Natural killer cell (primary cell): ENCODE measurements around the gene BEX1. TPM values are rescaled to one million over a fixed set of nuclear protein-coding genes. Genes with fewer than 3 reads are reported as not detected.

Experiments
- ATAC-seq, 3 donors: fragments of 150-1000 bp in 2 of 3; fragments of 200-7000 bp in 1 of 3; cut with Tn5 transposase; 1 replicate in 1 of 3; 2 replicates in 2 of 3; pipeline ENCODE4 v1.10.0; 2021; ENCODE audit warnings: mild to moderate bottlenecking in 2 of 3, moderate library complexity in 2 of 3
- DNase-seq, 2 donors: peaks; one replicate each; pipeline versions ENCODE4 v3.0.0 to v3.0.0-alpha.2; 2013 to 2021; ENCODE audit warnings: mixed read lengths in 1 of 2
- H3K27ac ChIP-seq: one replicate; pipeline ENCODE4 v1.5.1; 2013; ENCODE audit warnings: mild to moderate bottlenecking, low read length
- H3K27me3 ChIP-seq: one replicate; pipeline ENCODE4 v1.6.1; 2013; ENCODE audit warnings: low read length; ENCODE audit not compliant: control insufficient read depth, insufficient read depth
- H3K36me3 ChIP-seq: one replicate; pipeline ENCODE4 v1.6.1; 2013; ENCODE audit warnings: low read length; ENCODE audit not compliant: control insufficient read depth, insufficient read depth
- H3K4me1 ChIP-seq: one replicate; pipeline ENCODE4 v1.6.1; 2013; ENCODE audit warnings: low read length; ENCODE audit not compliant: control insufficient read depth, insufficient read depth
- H3K4me3 ChIP-seq: one replicate; pipeline ENCODE4 v1.5.1; 2013; ENCODE audit warnings: low read length
- H3K9me3 ChIP-seq: one replicate; pipeline ENCODE4 v1.6.1; 2013; ENCODE audit warnings: low read length; ENCODE audit not compliant: control insufficient read depth, insufficient read depth
- H3K27ac Mint-ChIP-seq, 2 donors: one replicate each; pipeline ENCODE4 v1.8.0; 2022; ENCODE audit warnings: mild to moderate bottlenecking in 2 of 2, mixed read lengths in 2 of 2, moderate library complexity in 1 of 2
- H3K27me3 Mint-ChIP-seq, 2 donors: one replicate each; pipeline ENCODE4 v1.8.0; 2022; ENCODE audit warnings: low read depth in 2 of 2, mixed read lengths in 2 of 2
- H3K36me3 Mint-ChIP-seq: one replicate; pipeline ENCODE4 v1.8.0; 2022; ENCODE audit warnings: mixed read lengths
- H3K4me1 Mint-ChIP-seq, 2 donors: one replicate each; pipeline ENCODE4 v1.8.0; 2022; ENCODE audit warnings: mixed read lengths in 2 of 2
- H3K4me3 Mint-ChIP-seq: one replicate; pipeline ENCODE4 v1.8.0; 2022; ENCODE audit warnings: mild to moderate bottlenecking, moderate library complexity, mixed read lengths
- H3K9me3 Mint-ChIP-seq, 2 donors: one replicate each; pipeline ENCODE4 v1.8.0; 2022; ENCODE audit warnings: mixed read lengths in 2 of 2
- WGBS: methylation state at CpG from one replicate; pipeline ENCODE4 v1.1.7; 2013; ENCODE audit warnings: missing lambda C conversion rate; ENCODE audit not compliant: insufficient coverage; 5-methylcytosine and 5-hydroxymethylcytosine counted together
- intact Hi-C: fragments of 100-400 bp; cut with micrococcal nuclease; formaldehyde crosslinking; loops from one replicate; pipeline ENCODE4 v1.14.2; 2022
- total RNA-seq, 4 donors: library from RNA; stranded (reverse); fragments of 120-200 nt in 1 of 4; gene quantifications; one replicate each; pipeline versions ENCODE4 v1.2.3 to v1.2.4, GENCODE V29; 2013 to 2022
- TF ChIP-seq, protein P1 (sequence below): fragments of 200-600 bp; IDR thresholded peaks from one replicate; pipeline ENCODE4 v1.8.0; 2022; ENCODE audit warnings: antibody characterized with exemption

The BEX1 gene
- total RNA-seq, 3 donors from 2014 or later (not counting 1 experiment from before 2014, with no cell fraction given), result 0.59 TPM; not detected in 2

DNA sequence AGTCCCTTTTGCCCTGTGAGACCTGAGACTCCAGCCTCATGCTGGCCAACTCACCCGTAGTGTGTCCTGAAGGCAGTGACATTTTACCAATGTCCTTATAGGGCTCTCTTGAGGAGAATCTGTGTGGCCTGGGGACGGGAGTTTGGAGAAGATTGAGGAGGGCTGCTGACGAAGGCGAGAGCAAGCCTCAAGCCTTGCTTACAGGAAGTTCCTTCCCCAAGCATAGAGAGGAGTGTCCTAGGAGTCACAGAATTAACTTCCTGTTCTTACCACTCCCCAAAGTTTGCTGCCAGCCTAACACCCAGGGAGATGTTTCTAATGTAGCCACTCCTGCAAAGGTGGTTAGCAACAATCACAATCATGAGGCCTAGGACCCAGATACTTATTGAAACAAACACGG lies 29.0 kb upstream of the BEX1 start, which contains the start of gene NXF3:
NXF3 (minus strand) TSS at position 202 of the 400 bp plus-strand sequence; CDS start at position 82, 120 bp downstream.
- ATAC-seq, result no peak
- no peaks in the 10 kb centered on the region for H3K27me3 ChIP-seq
- H3K4me1 Mint-ChIP-seq, result no peaks in the 10 kb centered on the region
- TF ChIP-seq, protein P1, sequence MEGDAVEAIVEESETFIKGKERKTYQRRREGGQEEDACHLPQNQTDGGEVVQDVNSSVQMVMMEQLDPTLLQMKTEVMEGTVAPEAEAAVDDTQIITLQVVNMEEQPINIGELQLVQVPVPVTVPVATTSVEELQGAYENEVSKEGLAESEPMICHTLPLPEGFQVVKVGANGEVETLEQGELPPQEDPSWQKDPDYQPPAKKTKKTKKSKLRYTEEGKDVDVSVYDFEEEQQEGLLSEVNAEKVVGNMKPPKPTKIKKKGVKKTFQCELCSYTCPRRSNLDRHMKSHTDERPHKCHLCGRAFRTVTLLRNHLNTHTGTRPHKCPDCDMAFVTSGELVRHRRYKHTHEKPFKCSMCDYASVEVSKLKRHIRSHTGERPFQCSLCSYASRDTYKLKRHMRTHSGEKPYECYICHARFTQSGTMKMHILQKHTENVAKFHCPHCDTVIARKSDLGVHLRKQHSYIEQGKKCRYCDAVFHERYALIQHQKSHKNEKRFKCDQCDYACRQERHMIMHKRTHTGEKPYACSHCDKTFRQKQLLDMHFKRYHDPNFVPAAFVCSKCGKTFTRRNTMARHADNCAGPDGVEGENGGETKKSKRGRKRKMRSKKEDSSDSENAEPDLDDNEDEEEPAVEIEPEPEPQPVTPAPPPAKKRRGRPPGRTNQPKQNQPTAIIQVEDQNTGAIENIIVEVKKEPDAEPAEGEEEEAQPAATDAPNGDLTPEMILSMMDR, result no peak
- intact Hi-C loops, result no loop called here
- no peaks in the 10 kb centered on the region for H3K9me3 ChIP-seq
- 75% methylated on average over 3 of the region's 5 CpGs for WGBS
- no peaks in the 10 kb centered on the region for H3K4me1 ChIP-seq
- no peak within 1 kb of the TSS for H3K4me3 Mint-ChIP-seq
- no peaks in the 10 kb centered on the region for H3K36me3 ChIP-seq
- no peak within 1 kb of the TSS for H3K27ac Mint-ChIP-seq
- H3K27me3 Mint-ChIP-seq, result no peaks in the 10 kb centered on the region
- H3K9me3 Mint-ChIP-seq, result no peaks in the 10 kb centered on the region
- DNase-seq, result no peak
- no peak within 1 kb of the TSS for H3K27ac ChIP-seq
- no peaks in the 10 kb centered on the region for H3K36me3 Mint-ChIP-seq
- no peak within 1 kb of the TSS for H3K4me3 ChIP-seq

DNA sequence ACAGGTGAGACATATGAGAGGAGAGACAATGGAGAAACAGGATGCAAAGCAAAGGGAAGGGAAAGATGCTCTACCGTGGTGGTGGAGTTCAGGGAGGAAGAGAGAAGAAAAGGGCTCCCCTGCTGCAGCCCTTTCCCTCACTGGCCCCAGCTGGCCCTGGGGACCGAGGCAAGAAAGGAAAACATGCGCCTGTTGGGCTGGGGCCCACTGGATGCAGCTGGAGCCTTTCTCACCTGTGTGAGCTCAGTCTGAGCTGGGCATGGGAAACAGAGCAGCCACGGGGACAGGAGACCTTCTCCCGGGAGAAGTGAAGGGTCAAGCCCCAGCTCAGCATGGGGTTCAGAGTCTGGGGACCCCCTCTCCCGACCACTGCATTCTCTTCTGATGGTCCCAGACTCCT lies 17.1 kb upstream of the BEX1 start:
- Histone ChIP-seq H3K27me3 (no peaks in the 10 kb centered on the region), H3K9me3 (no peaks in the 10 kb centered on the region), H3K36me3 (no peaks in the 10 kb centered on the region), H3K4me1 (no peaks in the 10 kb centered on the region), H3K27ac (no peak overlapping the region), H3K4me3 (no peak overlapping the region)
- WGBS, result 68% methylated on average over 6 of the region's 6 CpGs
- ATAC-seq (no peak), DNase-seq (no peak)
- Mint-ChIP-seq H3K27ac (no peak overlapping the region), H3K4me3 (no peak overlapping the region), H3K4me1 (no peaks in the 10 kb centered on the region), H3K36me3 (no peaks in the 10 kb centered on the region), H3K9me3 (no peaks in the 10 kb centered on the region), H3K27me3 (peaks cover 0 to 8% of the 10 kb centered on the region in 2 donors)
- TF ChIP-seq, protein P1, result no peak
- intact Hi-C loops, result no loop called here

DNA sequence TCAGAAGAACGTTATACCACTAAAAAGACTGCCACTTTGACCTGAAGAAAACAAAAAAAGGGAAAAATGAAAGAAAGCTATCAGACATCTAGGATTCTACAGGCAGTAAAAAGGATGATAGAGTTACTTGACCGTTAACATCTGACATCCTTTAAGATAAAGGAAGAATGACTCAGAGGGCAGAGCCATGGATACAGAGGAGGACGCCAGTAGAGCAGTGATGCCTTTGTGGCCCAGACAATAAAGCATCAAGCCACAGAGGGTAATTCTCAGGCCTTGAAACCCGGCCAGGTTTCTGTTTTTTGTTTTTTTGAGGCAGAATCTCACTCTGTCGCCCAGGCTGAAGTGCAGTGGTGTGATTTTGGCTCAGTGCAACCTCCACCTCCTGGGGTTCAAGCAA lies 9.5 kb upstream of the BEX1 start:
- no peak for ATAC-seq
- Mint-ChIP-seq H3K27ac (no peak overlapping the region), H3K9me3 (no peaks in the 10 kb centered on the region), H3K4me3 (no peak overlapping the region), H3K4me1 (no peaks in the 10 kb centered on the region), H3K27me3 (peaks cover 0 to 10% of the 10 kb centered on the region in 2 donors), H3K36me3 (no peaks in the 10 kb centered on the region)
- TF ChIP-seq, protein P1, result no peak
- WGBS, result 66% methylated on average over 4 of the region's 5 CpGs
- H3K27me3 ChIP-seq, result no peaks in the 10 kb centered on the region
- intact Hi-C loops, result no loop called here
- H3K4me1 ChIP-seq, result no peaks in the 10 kb centered on the region
- DNase-seq, result no peak
- no peaks in the 10 kb centered on the region for H3K9me3 ChIP-seq
- no peak overlapping the region for H3K27ac ChIP-seq
- no peak overlapping the region for H3K4me3 ChIP-seq
- H3K36me3 ChIP-seq, result no peaks in the 10 kb centered on the region

DNA sequence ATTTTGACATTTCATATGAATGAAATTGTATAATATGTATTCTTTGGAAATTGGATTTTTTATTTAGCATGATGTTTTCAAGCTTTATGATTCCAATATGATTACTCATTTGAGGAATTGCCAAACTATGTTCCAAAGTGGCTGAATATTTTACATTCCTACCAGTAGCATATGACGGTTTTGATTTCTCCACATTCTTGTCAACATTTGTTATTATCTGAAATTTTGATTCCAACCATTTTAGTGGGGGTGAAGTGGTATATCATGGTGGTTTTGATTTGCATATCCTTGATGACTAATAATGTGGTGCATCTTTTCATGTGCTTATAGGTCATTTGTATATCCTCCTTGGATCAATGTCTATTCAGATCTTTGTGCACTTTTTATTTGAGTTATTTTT lies 2.6 kb upstream of the BEX1 start:
- ATAC-seq (no peak), DNase-seq (no peak)
- no peaks in the 10 kb centered on the region for H3K9me3 Mint-ChIP-seq
- WGBS, result no CpG with 5 or more reads among the region's 1 CpG
- H3K27me3 ChIP-seq, result no peaks in the 10 kb centered on the region
- no peak overlapping the region for H3K27ac Mint-ChIP-seq
- no peak overlapping the region for H3K27ac ChIP-seq
- H3K27me3 Mint-ChIP-seq, result peaks cover 7 to 17% of the 10 kb centered on the region in 2 donors
- H3K36me3 ChIP-seq, result no peaks in the 10 kb centered on the region
- no peaks in the 10 kb centered on the region for H3K36me3 Mint-ChIP-seq
- H3K9me3 ChIP-seq, result no peaks in the 10 kb centered on the region
- no peak overlapping the region for H3K4me3 Mint-ChIP-seq
- H3K4me1 ChIP-seq, result no peaks in the 10 kb centered on the region
- TF ChIP-seq, protein P1, result no peak
- intact Hi-C loops, result no loop called here
- no peak overlapping the region for H3K4me3 ChIP-seq
- no peaks in the 10 kb centered on the region for H3K4me1 Mint-ChIP-seq
